CD4-positive, alpha-beta T cell (primary cell): ENCODE results near the gene KLC4. TPM values are rescaled to one million over a fixed set of nuclear protein-coding genes. Genes with fewer than 3 reads are reported as not detected.
"Not testable (repeated sequence)": the region's sequence is repeated elsewhere in the genome, so short reads cannot be mapped to it uniquely, and the experiment has no call there.

Experiments used
- ATAC-seq: fragments of 200-7000 bp; cut with Tn5 transposase; one replicate; pipeline ENCODE4 v1.10.0; 2022; ENCODE audit warnings: mild to moderate bottlenecking; ENCODE audit not compliant: poor library complexity
- CTCF ChIA-PET: fragments of 350-600 bp; sonication (Branson Sonifier 250); formaldehyde crosslinking; loops from one replicate; lab custom pipeline; 2021; ENCODE audit warnings: antibody characterized with exemption, inconsistent platforms; lab: Charles Lee
- POLR2A ChIA-PET: fragments of 350-600 bp; sonication (Branson Sonifier 250); formaldehyde crosslinking; loops from one replicate; lab custom pipeline; 2021; ENCODE audit warnings: antibody characterized with exemption, inconsistent platforms; lab: Charles Lee
- DNase-seq, 14 experiments: peaks; one replicate each; pipeline ENCODE4 v3.0.0-alpha.2; 2013 to 2020; ENCODE audit warnings: mixed read lengths in 2 of 14
- H3K27ac ChIP-seq, 2 donors: one replicate each; pipeline versions ENCODE4 v1.5.1 to v1.7.0; 2013; ENCODE audit warnings: low read length in 2 of 2, low read depth in 1 of 2, mild to moderate bottlenecking in 1 of 2
- H3K27me3 ChIP-seq, 2 experiments: 1 replicate in 1 of 2; 2 replicates in 1 of 2; pipeline versions ENCODE4 v1.6.1 to v1.7.0; 2013; ENCODE audit warnings: low read length in 2 of 2, control low read depth in 1 of 2, mild to moderate bottlenecking in 1 of 2, moderate library complexity in 1 of 2; ENCODE audit not compliant: insufficient read depth in 2 of 2, control insufficient read depth in 1 of 2
- H3K36me3 ChIP-seq: one replicate; pipeline ENCODE4 v1.6.1; 2013; ENCODE audit warnings: low read length, control low read depth; ENCODE audit not compliant: insufficient read depth
- H3K4me1 ChIP-seq: one replicate; pipeline ENCODE4 v1.6.1; 2013; ENCODE audit warnings: low read length, control low read depth; ENCODE audit not compliant: insufficient read depth
- H3K4me3 ChIP-seq: one replicate; pipeline ENCODE4 v1.5.1; 2013; ENCODE audit warnings: mild to moderate bottlenecking, low read length, moderate library complexity
- H3K9me3 ChIP-seq, 2 experiments: 1 replicate in 1 of 2; 2 replicates in 1 of 2; pipeline versions ENCODE4 v1.6.1 to v1.7.0; 2013; ENCODE audit warnings: low read length in 2 of 2, mild to moderate bottlenecking in 2 of 2, control low read depth in 1 of 2, moderate library complexity in 1 of 2; ENCODE audit not compliant: control insufficient read depth in 1 of 2, insufficient read depth in 1 of 2
- H3K27ac Mint-ChIP-seq: one replicate; pipeline ENCODE4 v1.8.0; 2020; ENCODE audit warnings: mixed read lengths
- H3K27me3 Mint-ChIP-seq: one replicate; pipeline ENCODE4 v1.8.0; 2021; ENCODE audit warnings: mixed read lengths
- H3K36me3 Mint-ChIP-seq: one replicate; pipeline ENCODE4 v1.8.0; 2021; ENCODE audit warnings: low read depth, mixed read lengths
- H3K4me1 Mint-ChIP-seq: one replicate; pipeline ENCODE4 v1.8.0; 2021; ENCODE audit warnings: low read depth, mixed read lengths
- H3K4me3 Mint-ChIP-seq: one replicate; pipeline ENCODE4 v1.8.0; 2020; ENCODE audit warnings: mild to moderate bottlenecking, mixed read lengths
- H3K9me3 Mint-ChIP-seq: one replicate; pipeline ENCODE4 v1.8.0; 2020; ENCODE audit warnings: mixed read lengths
- CTCF ChIP-seq: fragments of 200-600 bp; IDR thresholded peaks from one replicate; pipeline ENCODE4 v1.8.0; 2022; ENCODE audit warnings: antibody characterized with exemption, mild to moderate bottlenecking
- intact Hi-C, 2 experiments: fragments of 100-400 bp; cut with DNase I in 1 of 2; cut with micrococcal nuclease in 1 of 2; formaldehyde crosslinking; loops; one replicate each; pipeline versions ENCODE4 v1.15.1 to v1.9.0; 2023 to 2025; cut with DNase I, micrococcal nuclease
- total RNA-seq, 174 experiments: library from RNA in 2 of 174; stranded (reverse) in 2 of 174; gene quantifications; one replicate each; pipeline ENCODE4 v1.2.3 and lab custom pipeline; 2021 to 2026

The KLC4 gene
- total RNA-seq, 2 experiments from 2014 or later, result 39.6 to 40.8 TPM

- Histone ChIP-seq H3K4me1 (no peaks in the 10 kb centered on the region), H3K27me3 (no peaks in the 10 kb centered on the region), H3K27ac (no peak overlapping the region), H3K36me3 (peaks cover 46% of the 10 kb centered on the region), H3K9me3 (no peaks in the 10 kb centered on the region), H3K4me3 (no peak overlapping the region)
- intact Hi-C loops, result no loop called here
- CTCF ChIA-PET, result no interaction called here
- POLR2A ChIA-PET, result no interaction called here
- Mint-ChIP-seq H3K27ac (no peak overlapping the region), H3K36me3 (peaks cover 64% of the 10 kb centered on the region), H3K4me3 (no peak overlapping the region), H3K9me3 (no peaks in the 10 kb centered on the region), H3K27me3 (no peaks in the 10 kb centered on the region), H3K4me1 (no peaks in the 10 kb centered on the region)
- DNase-seq (no peak), ATAC-seq (no peak)
- no peak for TF ChIP-seq CTCF
Observed at GRCh38 chr6:43037706-43038105, 21.7 kb upstream of the KLC4 start.

- H3K27me3 Mint-ChIP-seq, result no peaks in the 10 kb centered on the region
- no peak for TF ChIP-seq CTCF
- DNase-seq (no peak), ATAC-seq (no peak)
- Histone ChIP-seq H3K27me3 (no peaks in the 10 kb centered on the region), H3K9me3 (no peaks in the 10 kb centered on the region), H3K36me3 (peaks cover 50% of the 10 kb centered on the region), H3K4me3 (no peak overlapping the region), H3K27ac (no peak overlapping the region), H3K4me1 (no peaks in the 10 kb centered on the region)
- CTCF ChIA-PET, result no interaction called here
- H3K4me3 Mint-ChIP-seq, result no peak overlapping the region
- peaks cover 60% of the 10 kb centered on the region for H3K36me3 Mint-ChIP-seq
- intact Hi-C loops, result no loop called here
- no peak overlapping the region for H3K27ac Mint-ChIP-seq
- POLR2A ChIA-PET, result no interaction called here
- H3K4me1 Mint-ChIP-seq, result no peaks in the 10 kb centered on the region
- no peaks in the 10 kb centered on the region for H3K9me3 Mint-ChIP-seq
Observed at GRCh38 chr6:43038727-43039126, 20.7 kb upstream of the KLC4 start.

GRCh38 chr6:43040542-43041257 is 18.7 kb upstream of the KLC4 start:
- Histone ChIP-seq H3K27me3 (no peaks in the 10 kb centered on the region), H3K4me1 (no peaks in the 10 kb centered on the region), H3K9me3 (no peaks in the 10 kb centered on the region), H3K36me3 (peaks cover 57% of the 10 kb centered on the region), H3K4me3 (no peak overlapping the region), H3K27ac (no peak overlapping the region)
- no peak overlapping the region for H3K4me3 Mint-ChIP-seq
- ChIA-PET POLR2A (interaction anchor here (1.3 kb wide), 1 partner anchor 13 kb away, joined by 3 read pairs; the partner anchor contains the start of gene CUL7), CTCF (no interaction called here)
- peaks cover 68% of the 10 kb centered on the region for H3K36me3 Mint-ChIP-seq
- DNase-seq (no peak), ATAC-seq (no peak)
- H3K27me3 Mint-ChIP-seq, result no peaks in the 10 kb centered on the region
- no peaks in the 10 kb centered on the region for H3K4me1 Mint-ChIP-seq
- no peaks in the 10 kb centered on the region for H3K9me3 Mint-ChIP-seq
- H3K27ac Mint-ChIP-seq, result no peak overlapping the region
- no peak for TF ChIP-seq CTCF
- intact Hi-C loops, result no loop called here

GRCh38 chr6:43041475-43041874 is 18.0 kb upstream of the KLC4 start:
- H3K36me3 Mint-ChIP-seq, result peaks cover 76% of the 10 kb centered on the region
- H3K9me3 ChIP-seq, H3K27me3 Mint-ChIP-seq, ATAC-seq, intact Hi-C loops, H3K27ac Mint-ChIP-seq, H3K4me1 ChIP-seq, H3K27me3 ChIP-seq, H3K9me3 Mint-ChIP-seq, H3K27ac ChIP-seq, CTCF ChIA-PET, H3K4me1 Mint-ChIP-seq, DNase-seq, H3K4me3 Mint-ChIP-seq, H3K4me3 ChIP-seq: not testable (repeated sequence)
- POLR2A ChIA-PET, result interaction anchor here (1.3 kb wide), 1 partner anchor 12 kb away, joined by 3 read pairs; the partner anchor contains the start of gene CUL7
- H3K36me3 ChIP-seq, result peaks cover 61% of the 10 kb centered on the region
